NOMO-1 treated with DMSO at 0.1 percent for 48 hours (cell line): ENCODE results near the gene MSMB.
A peak's percentile ranks its signal among the peaks of the same experiment; 100 is the strongest.
"Not testable (repeated sequence)": the region's sequence is repeated elsewhere in the genome, so short reads cannot be mapped to it uniquely, and the experiment has no call there.

Experiments used
- DNase-seq: peaks from one replicate; lab custom pipeline; 2025; ENCODE audit not compliant: unreplicated experiment; lab: John Stamatoyannopoulos, UW

MSMB gene

DNA sequence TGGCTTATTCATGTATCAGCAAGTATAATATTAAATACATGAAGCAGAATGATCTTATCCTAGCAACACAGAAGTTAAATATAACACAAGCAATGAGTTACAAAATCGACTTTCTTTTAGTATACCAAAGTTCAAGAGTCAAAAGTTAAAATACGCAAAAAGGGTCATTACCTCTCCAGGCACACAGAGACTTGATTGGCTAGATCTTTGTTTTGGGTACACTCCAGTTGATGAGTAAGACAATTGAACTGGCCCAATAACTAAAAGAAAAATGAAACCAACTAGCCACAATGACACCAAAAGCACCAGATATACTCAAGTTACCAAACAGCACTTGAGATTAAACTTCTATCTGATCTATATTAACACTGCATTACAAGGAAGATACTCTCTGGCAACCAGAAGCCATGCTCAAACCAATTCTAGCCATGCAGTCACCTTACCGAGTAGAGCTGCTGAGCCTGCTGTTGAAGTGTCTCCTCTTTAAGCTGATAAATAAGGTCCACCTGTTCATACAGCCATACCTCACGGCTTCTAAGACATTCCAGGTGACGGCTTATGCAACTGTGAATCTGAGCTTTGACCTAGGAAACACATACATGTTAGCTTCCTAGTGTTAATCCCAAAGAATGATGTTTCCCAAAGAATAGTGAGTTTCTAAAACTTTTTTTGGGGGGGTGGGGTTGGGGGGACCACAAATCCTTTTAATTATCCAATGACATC lies 31.2 kb downstream of the MSMB start:
- no peak for DNase-seq

DNA sequence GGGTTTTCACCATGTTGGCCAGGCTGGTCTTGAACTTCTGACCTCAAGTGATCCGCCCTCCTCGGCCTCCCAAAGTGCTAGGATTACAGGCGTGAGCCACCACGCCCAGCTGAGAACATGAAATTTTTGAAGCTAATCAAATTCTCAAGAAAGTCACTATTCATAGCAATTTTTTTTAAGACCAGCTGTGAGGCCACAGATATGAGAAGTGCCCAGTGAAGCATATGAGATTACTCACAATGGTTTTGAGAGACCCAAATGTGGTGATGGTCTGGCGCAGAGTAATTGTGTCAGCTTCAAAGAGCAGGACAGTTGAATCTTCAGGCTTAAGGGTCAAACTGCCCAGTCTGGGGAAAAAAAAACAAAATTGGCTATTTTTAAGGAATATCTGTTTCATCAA lies 31.9 kb downstream of the MSMB start:
- DNase-seq = no peak

DNA sequence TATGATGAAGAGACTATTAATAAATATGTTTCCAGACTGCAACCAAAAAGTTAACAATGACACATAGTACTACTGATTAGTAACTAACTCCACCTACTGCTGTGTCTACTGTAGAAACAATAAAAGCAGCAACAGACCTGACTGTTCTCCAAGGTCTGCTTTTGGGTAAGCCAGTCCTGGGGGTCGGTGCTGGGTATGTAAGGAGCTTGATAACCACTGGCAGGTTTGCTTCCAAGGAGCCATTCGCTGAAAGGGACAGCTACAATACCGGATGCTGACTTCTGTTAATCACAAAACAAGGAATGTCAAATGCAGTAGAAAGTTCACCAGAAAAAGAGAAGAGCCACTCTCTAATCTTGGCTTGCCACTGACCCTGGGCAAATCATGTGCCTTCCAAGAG lies 33.3 kb downstream of the MSMB start:
- DNase-seq = no peak

DNA sequence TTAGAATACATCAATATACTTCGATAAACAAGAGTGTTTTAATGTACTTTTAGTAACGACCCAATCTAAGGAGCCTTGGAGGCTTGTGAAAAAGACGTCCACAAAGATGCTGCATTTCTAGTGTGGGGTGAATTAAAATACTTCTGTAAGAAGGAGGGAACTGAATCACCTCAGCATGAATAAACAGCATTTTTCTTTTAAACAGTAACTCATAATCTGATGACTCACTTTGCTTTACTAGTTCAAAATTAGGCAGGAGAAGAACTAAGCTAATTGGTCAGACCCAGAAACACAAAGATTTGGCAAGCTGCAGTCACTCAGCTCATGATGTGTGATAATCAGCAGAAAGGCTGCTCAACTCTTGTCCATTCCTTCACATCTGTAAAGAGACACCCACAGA lies 39.9 kb downstream of the MSMB start:
- DNase-seq = peak; percentile 17

DNA sequence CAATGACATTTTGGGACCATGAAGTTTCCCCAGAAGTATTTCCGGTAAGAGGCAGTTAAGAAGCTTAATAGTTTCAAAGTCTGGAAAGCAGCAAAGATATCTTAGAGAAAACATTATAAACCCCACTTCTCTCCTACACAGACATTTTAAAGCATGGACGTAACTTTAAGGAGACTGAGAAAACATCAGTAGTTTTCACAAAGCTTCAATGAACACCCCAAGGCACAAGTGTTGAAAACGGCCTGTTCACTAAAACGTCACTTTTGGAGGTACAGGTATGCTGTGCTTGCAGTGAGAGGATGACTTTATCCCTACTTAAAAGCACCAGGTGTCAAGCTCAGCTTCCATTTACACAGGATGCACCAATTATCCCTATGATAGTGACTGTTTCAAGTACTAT lies 40.7 kb downstream of the MSMB start:
- no peak for DNase-seq

DNA sequence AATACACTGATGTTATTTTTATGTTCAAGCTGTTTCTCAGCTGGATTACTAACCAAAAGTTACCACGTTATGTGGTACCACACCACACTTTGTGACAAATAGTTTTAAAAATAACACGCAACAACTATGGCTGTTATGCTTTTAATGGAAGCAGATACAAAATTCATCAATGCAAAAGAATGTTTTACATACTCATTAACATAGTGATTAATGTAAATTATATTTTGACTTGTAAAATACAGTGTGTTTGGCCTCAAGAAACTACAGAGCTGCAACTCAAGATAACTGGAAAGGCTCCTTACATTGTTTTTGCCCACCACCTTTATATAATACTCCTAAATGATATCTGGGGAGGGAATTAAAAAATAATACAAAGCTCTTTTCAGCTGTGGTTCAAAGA lies 41.1 kb downstream of the MSMB start:
- no peak for DNase-seq

DNA sequence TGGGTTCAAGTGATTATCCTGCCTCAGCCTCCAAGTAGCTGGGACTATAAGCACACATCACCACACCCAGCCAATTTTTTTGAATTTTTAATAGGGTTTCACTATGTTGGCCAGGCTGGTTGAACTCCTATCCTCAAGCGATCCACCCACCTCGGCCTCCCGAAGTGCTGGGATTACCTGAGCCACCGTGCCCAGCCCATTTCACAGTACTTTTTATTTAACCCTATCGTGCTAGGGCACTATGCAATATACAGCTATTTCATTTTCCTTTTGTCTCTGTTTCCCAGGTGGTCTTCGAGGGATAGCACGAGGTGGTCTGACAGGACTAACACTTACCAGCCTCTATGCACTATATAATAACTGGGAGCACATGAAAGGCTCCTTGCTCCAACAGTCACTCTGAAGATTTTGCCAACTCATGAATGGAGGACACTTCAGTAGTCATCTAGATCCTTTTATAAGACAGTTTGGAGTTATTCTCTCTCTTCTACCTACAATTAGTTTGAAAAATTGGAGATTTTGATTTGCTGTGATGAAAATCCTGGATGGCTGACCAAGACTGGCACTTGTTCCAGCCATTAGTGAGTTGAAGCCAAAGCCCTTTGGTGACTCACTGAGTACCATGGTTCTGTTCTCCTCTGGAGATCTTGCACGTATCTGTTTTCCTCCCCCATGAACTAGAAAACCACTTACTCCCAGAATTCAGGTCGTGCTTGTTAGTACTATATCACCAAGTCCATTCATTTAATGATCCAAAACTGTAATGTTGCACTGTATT lies 43.0 kb downstream of the MSMB start:
- no peak for DNase-seq

DNA sequence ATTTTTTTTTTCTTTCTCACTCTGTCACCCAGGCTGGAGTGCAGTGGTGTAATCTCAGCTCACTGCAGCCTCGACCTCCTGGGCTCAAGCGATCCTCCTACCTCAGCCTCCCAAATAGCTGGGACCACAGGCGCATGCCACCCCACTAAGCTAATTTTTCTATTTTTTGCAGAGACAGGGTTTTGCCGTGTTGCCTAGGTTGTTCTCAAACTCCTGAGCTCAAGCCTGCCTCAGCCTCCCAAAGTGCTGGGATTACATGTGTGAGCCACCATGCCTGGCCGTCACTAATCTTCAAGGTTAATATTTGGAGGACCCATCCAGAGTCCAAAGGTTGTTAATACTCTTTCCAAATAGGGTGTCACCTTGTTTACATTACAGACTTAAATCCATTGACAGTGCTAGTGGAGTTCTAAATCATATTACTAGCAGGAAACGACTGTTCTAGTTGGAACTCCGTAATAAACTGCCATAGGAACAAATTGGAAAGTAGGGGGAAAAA lies 43.8 kb downstream of the MSMB start:
- not testable (repeated sequence) for DNase-seq

DNA sequence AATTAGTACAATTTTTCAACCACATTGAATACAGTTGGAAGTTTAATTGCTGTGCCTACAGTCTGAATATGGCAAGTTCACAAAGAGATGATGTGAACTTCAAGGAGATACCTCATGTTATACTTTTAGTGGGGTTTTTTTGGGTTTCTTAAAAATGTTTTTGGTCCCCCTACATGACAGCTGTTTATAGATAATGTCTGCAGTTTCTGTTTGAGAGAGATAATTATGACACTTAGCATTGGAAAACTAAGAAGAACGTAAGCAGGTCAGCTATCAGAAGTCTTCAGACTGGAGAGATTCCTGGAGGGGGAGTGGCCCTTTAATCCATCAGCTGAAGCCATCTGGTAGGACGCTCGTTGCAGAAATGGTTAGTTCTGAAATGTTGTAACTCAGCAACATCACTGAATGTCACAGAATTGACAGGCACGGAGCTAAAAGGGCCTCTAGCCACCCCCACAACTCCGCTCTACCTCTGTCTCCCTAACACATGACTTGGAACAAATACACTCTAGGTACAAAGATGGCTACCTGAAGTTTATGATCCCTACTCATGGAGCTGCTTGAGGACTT lies 44.8 kb downstream of the MSMB start:
- DNase-seq = no peak

DNA sequence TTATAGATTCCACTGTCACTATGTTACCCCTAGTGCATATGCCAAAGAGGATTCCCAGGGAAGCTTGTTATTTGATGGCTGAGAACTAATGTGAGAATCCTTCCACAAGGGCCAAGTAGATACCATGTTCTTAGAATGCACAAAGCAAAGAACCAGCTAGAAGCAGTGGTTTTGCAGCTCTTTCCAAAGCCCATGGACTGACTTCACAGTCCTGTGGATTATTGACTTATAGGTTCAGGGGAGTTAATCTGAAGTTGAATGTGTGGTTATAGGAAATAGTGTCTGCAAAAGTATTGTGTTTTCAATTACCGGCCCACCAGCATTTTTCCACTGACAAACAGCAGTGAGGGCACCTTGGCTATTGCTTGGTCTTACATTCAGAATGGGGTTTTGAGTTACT lies 45.5 kb downstream of the MSMB start:
- DNase-seq = no peak

DNA sequence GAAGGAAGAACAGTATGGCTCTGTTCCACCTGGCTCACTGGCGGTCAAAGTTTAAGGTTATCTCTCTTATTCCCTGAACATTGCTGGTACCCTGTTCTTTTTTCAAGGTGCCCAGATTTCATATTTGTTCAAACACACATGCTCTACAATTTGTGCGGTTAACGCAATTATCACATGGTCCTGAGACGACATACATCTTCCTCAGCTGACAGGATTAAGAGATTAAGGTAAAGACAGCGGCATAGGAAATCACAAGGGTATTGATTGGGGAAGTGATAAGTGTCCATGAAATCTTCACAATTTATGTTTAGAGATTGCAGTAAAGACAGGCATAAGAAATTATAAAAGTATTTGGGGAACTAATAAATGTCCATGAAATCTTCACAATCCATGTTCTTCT lies 46.1 kb downstream of the MSMB start:
- not testable (repeated sequence) for DNase-seq

DNA sequence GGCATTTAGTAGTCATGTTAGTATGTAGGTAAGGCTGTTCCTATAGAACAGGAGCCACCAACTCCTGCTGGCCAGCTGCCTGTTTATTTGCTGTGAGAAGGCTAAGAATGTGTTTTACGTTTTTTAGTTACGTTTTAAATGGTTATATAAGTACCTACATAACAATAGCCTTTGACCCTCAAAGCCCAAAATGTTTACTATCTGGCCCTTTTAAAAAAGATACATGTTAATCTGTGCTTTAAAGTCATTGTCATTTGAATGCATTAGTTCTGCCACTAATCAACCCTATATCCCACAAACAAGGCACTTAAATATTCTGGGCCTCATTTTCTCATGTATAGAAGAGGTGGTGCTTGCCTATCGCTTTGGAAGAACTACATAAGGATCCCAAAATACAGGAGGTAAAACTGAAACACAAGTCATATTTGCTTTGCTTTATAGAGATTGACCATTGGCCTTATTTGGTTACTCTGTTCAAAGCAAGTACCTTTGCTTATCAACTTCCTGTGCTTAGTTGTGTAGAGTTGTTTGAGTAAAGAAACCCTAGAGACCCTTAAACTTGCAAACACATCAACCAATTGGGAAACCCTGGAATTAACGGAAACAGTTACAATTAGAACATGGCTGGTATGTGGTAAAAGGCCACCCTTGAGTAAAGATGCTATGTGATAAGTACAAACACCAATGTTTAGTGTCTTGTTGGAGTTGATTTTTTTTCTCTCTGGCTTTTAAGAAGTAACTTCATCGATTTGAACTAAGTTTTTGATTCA lies 47.9 kb downstream of the MSMB start:
- DNase-seq = no peak

DNA sequence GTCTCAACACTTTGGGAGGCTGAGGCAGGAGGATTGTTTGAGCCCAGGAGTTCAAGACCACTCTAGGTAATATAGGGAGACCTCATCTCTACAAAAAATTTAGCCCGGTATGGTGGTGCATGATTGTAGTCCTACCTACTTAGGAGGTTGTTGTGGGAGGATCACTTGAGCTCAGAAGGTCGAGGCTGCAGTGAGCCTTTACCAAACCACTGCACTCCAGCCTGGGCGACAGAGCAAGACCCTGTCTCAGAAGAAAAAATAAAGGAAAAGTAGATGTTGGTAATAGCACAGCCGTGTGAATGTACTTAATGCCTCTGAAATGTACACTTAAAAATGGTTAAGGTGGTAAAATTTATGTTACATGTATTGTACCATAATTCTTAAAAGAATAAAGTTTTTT lies 48.5 kb downstream of the MSMB start:
- no peak for DNase-seq

DNA sequence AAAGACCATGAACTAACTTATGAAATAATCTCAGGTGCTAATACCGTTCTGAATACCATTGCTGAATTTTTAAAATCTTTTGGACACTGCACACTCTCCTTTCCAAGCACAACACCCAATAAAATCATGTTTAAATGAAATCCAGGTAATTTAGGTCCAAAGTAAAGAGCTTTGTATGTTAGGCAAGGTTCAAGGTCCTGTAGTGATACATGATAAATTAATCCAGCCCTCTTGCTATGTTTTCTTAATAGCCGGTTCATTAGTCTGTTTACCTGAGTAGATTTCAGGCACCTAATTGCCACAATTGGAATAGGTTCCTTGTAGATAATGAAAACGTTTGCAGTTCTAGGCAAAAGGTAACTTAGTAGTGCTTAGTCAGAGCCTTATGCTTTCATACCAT lies 60.5 kb downstream of the MSMB start:
- not testable (repeated sequence) for DNase-seq

DNA sequence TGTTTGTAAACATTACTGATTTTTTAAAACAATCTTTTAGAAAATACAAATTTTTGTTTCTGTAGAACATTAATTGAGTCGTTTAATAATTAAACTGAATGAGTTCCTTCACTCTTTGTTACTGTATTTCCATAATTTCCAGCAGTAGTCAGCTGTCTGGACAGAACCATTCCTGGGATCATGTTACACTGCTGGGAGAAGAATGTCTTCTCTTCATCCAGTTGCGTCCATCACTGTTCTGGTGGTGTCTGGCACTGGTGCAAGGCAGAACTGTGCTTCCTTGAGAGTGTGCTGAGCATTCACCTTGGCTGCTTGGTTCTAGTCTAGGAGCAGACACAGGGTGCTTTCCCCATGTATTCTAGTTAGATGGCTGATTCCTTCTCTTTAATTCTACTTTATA lies 61.6 kb downstream of the MSMB start:
- DNase-seq = not testable (repeated sequence)

DNA sequence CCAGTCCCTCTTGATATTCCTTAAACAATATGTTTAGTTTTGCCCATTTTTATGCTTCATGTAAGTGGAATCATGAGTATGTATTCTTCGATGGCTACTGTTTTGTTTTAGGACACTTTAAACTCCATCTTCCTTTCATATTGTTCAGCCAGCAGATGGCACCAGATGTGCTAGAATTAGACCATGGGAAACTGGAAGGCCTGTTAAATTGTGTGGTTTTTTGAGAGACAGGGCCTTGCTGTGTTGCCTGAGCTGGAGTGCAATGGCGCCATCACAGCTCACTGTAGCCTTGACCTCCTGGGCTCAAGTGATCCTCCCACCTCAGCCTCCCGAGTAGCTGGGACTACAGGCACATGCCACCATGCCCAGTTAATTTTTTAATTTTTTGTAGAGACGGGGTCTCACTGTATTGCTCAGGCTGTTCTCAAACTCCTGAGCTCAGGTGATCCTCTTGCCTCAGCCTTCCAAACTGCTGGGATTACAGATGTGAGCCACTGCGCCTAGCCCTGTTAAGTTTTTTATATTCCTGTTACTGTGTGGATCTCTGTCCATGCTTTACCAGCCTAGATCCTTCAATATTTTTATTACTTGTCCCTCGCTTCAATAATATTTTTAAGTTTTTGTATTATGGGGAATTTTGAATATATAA lies 62.4 kb downstream of the MSMB start:
- peak; percentile 41 for DNase-seq
